GM21576 (cell line): Measurements from ENCODE around the gene RCAN2.
A peak's percentile ranks its signal among the peaks of the same experiment; 100 is the strongest.

ENCODE experiments used
- ATAC-seq: cut with Tn5 transposase; IDR thresholded peaks from one replicate; pipeline ENCODE4 v1.9.1; 2021; ENCODE audit warnings: mild to moderate bottlenecking, moderate library complexity; ENCODE audit not compliant: unreplicated experiment

Gene RCAN2

GRCh38 chr6:46263707-46264086 lies 227.6 kb downstream of the RCAN2 start:
- ATAC-seq, result no peak

- ATAC-seq, result no peak
Measured at GRCh38 chr6:46262928-46263706, 228.1 kb downstream of the RCAN2 start.

GRCh38 chr6:46258249-46258648 lies 233.0 kb downstream of the RCAN2 start:
- no peak for ATAC-seq

GRCh38 chr6:46255528-46255927 lies 235.7 kb downstream of the RCAN2 start:
- no peak for ATAC-seq

- ATAC-seq, result no peak
Measured at GRCh38 chr6:46254946-46255345, 236.3 kb downstream of the RCAN2 start.

- ATAC-seq, result no peak
Measured at GRCh38 chr6:46254331-46254730, 236.9 kb downstream of the RCAN2 start.

GRCh38 chr6:46251583-46252339 lies 239.5 kb downstream of the RCAN2 start:
- ATAC-seq, result no peak

GRCh38 chr6:46248143-46248542 lies 243.1 kb downstream of the RCAN2 start:
- ATAC-seq, result no peak

GRCh38 chr6:46246727-46247126 lies 244.5 kb downstream of the RCAN2 start:
- ATAC-seq, result no peak

GRCh38 chr6:46246081-46246480 lies 245.2 kb downstream of the RCAN2 start:
- no peak for ATAC-seq

- no peak for ATAC-seq
Measured at GRCh38 chr6:46244670-46245069, 246.6 kb downstream of the RCAN2 start.

GRCh38 chr6:46243754-46244153 lies 247.5 kb downstream of the RCAN2 start:
- ATAC-seq, result no peak

- no peak for ATAC-seq
Measured at GRCh38 chr6:46242921-46243320, 248.3 kb downstream of the RCAN2 start.

- no peak for ATAC-seq
Measured at GRCh38 chr6:46240866-46241565, 250.2 kb downstream of the RCAN2 start.

- no peak for ATAC-seq
Measured at GRCh38 chr6:46236752-46237151, 254.5 kb downstream of the RCAN2 start.

- ATAC-seq, result no peak
Measured at GRCh38 chr6:46235242-46235641, 256.0 kb downstream of the RCAN2 start.

- ATAC-seq, result no peak
Measured at GRCh38 chr6:46234700-46235099, 256.5 kb downstream of the RCAN2 start.

- no peak for ATAC-seq
Measured at GRCh38 chr6:46234156-46234556, 257.1 kb downstream of the RCAN2 start.

- no peak for ATAC-seq
Measured at GRCh38 chr6:46233129-46233528, 258.1 kb downstream of the RCAN2 start.

GRCh38 chr6:46222286-46222685 lies 269.0 kb downstream of the RCAN2 start:
- no peak for ATAC-seq

- ATAC-seq, result peak; percentile 52
Measured at GRCh38 chr6:46221222-46221793, 269.9 kb downstream of the RCAN2 start.
